ENCODE results near the gene B4GALNT3.

The B4GALNT3 gene

GRCh38 chr12:527241-527640 lies 67.5 kb downstream of the B4GALNT3 start:
- no peaks in the 10 kb centered on the region; the same call in 1 of the 2 replicates for H3K9me3 ChIP-seq (ENCODE audit: control insufficient read depth, insufficient read depth, low read length)
- no peak overlapping the region for H3K4me3 ChIP-seq (ENCODE audit: low read length)
- WGBS (ENCODE audit: insufficient coverage, insufficient read length) = no CpG with 5 or more reads among the region's 7 CpGs
- H3K27me3 ChIP-seq (ENCODE audit: control insufficient read depth, insufficient read depth, low read length) = no peaks in the 10 kb centered on the region
- DNase-seq (ENCODE audit: low read depth, low spot score) = no peak
- no peak overlapping the region for H3K27ac ChIP-seq (ENCODE audit: low read length)
- no peaks in the 10 kb centered on the region for H3K36me3 ChIP-seq (ENCODE audit: control insufficient read depth, insufficient read depth, low read length)
- no peaks in the 10 kb centered on the region for H3K4me1 ChIP-seq (ENCODE audit: control insufficient read depth, insufficient read depth, low read length)

- Histone ChIP-seq H3K4me3 (ENCODE audit: low read length) (no peak overlapping the region), H3K4me1 (ENCODE audit: control insufficient read depth, insufficient read depth, low read length) (no peaks in the 10 kb centered on the region), H3K27me3 (ENCODE audit: control insufficient read depth, insufficient read depth, low read length) (no peaks in the 10 kb centered on the region), H3K27ac (ENCODE audit: low read length) (no peak overlapping the region), H3K9me3 (ENCODE audit: control insufficient read depth, insufficient read depth, low read length) (peaks cover 2% of the 10 kb centered on the region; the same call in 1 of the 2 replicates), H3K36me3 (ENCODE audit: control insufficient read depth, insufficient read depth, low read length) (no peaks in the 10 kb centered on the region)
- DNase-seq (ENCODE audit: low read depth, low spot score) = no peak
- no CpG with 5 or more reads among the region's 4 CpGs for WGBS (ENCODE audit: insufficient coverage, insufficient read length)
Measured at GRCh38 chr12:527729-528128, 68.0 kb downstream of the B4GALNT3 start.

- H3K4me1 ChIP-seq (ENCODE audit: control insufficient read depth, insufficient read depth, low read length) = no peaks in the 10 kb centered on the region
- H3K36me3 ChIP-seq (ENCODE audit: control insufficient read depth, insufficient read depth, low read length) = no peaks in the 10 kb centered on the region
- no peak overlapping the region for H3K27ac ChIP-seq (ENCODE audit: low read length)
- peaks cover 2% of the 10 kb centered on the region; the same call in 1 of the 2 replicates for H3K9me3 ChIP-seq (ENCODE audit: control insufficient read depth, insufficient read depth, low read length)
- no peak overlapping the region for H3K4me3 ChIP-seq (ENCODE audit: low read length)
- no CpG with 5 or more reads among the region's 6 CpGs for WGBS (ENCODE audit: insufficient coverage, insufficient read length)
- no peaks in the 10 kb centered on the region for H3K27me3 ChIP-seq (ENCODE audit: control insufficient read depth, insufficient read depth, low read length)
- DNase-seq (ENCODE audit: low read depth, low spot score) = no peak
Measured at GRCh38 chr12:530308-530707, 70.6 kb downstream of the B4GALNT3 start.

GRCh38 chr12:530821-531220 lies 71.1 kb downstream of the B4GALNT3 start:
- Histone ChIP-seq H3K36me3 (ENCODE audit: control insufficient read depth, insufficient read depth, low read length) (no peaks in the 10 kb centered on the region), H3K4me3 (ENCODE audit: low read length) (no peak overlapping the region), H3K4me1 (ENCODE audit: control insufficient read depth, insufficient read depth, low read length) (no peaks in the 10 kb centered on the region), H3K27ac (ENCODE audit: low read length) (no peak overlapping the region), H3K9me3 (ENCODE audit: control insufficient read depth, insufficient read depth, low read length) (peaks cover 2% of the 10 kb centered on the region; the same call in 1 of the 2 replicates), H3K27me3 (ENCODE audit: control insufficient read depth, insufficient read depth, low read length) (no peaks in the 10 kb centered on the region)
- WGBS (ENCODE audit: insufficient coverage, insufficient read length) = no CpG with 5 or more reads among the region's 6 CpGs
- DNase-seq (ENCODE audit: low read depth, low spot score) = no peak

- Histone ChIP-seq H3K27ac (ENCODE audit: low read length) (no peak overlapping the region), H3K4me3 (ENCODE audit: low read length) (no peak overlapping the region), H3K4me1 (ENCODE audit: control insufficient read depth, insufficient read depth, low read length) (no peaks in the 10 kb centered on the region), H3K9me3 (ENCODE audit: control insufficient read depth, insufficient read depth, low read length) (peaks cover 2% of the 10 kb centered on the region; the same call in 1 of the 2 replicates), H3K36me3 (ENCODE audit: control insufficient read depth, insufficient read depth, low read length) (no peaks in the 10 kb centered on the region), H3K27me3 (ENCODE audit: control insufficient read depth, insufficient read depth, low read length) (no peaks in the 10 kb centered on the region)
- WGBS (ENCODE audit: insufficient coverage, insufficient read length) = no CpG with 5 or more reads among the region's 3 CpGs
- DNase-seq (ENCODE audit: low read depth, low spot score) = no peak
Measured at GRCh38 chr12:531951-532585, 72.3 kb downstream of the B4GALNT3 start.

GRCh38 chr12:532908-533565 lies 73.3 kb downstream of the B4GALNT3 start:
- no peak overlapping the region for H3K27ac ChIP-seq (ENCODE audit: low read length)
- no peaks in the 10 kb centered on the region for H3K27me3 ChIP-seq (ENCODE audit: control insufficient read depth, insufficient read depth, low read length)
- no peaks in the 10 kb centered on the region for H3K36me3 ChIP-seq (ENCODE audit: control insufficient read depth, insufficient read depth, low read length)
- DNase-seq (ENCODE audit: low read depth, low spot score) = no peak
- H3K4me1 ChIP-seq (ENCODE audit: control insufficient read depth, insufficient read depth, low read length) = no peaks in the 10 kb centered on the region
- no CpG with 5 or more reads among the region's 9 CpGs for WGBS (ENCODE audit: insufficient coverage, insufficient read length)
- peaks cover 2% of the 10 kb centered on the region; the same call in 1 of the 2 replicates for H3K9me3 ChIP-seq (ENCODE audit: control insufficient read depth, insufficient read depth, low read length)
- no peak overlapping the region for H3K4me3 ChIP-seq (ENCODE audit: low read length)

GRCh38 chr12:533718-534117 lies 74.0 kb downstream of the B4GALNT3 start:
- Histone ChIP-seq H3K4me1 (ENCODE audit: control insufficient read depth, insufficient read depth, low read length) (no peaks in the 10 kb centered on the region), H3K27me3 (ENCODE audit: control insufficient read depth, insufficient read depth, low read length) (no peaks in the 10 kb centered on the region), H3K27ac (ENCODE audit: low read length) (no peak overlapping the region), H3K36me3 (ENCODE audit: control insufficient read depth, insufficient read depth, low read length) (no peaks in the 10 kb centered on the region), H3K4me3 (ENCODE audit: low read length) (no peak overlapping the region), H3K9me3 (ENCODE audit: control insufficient read depth, insufficient read depth, low read length) (peaks cover 2% of the 10 kb centered on the region; the same call in 1 of the 2 replicates)
- no CpG with 5 or more reads among the region's 14 CpGs for WGBS (ENCODE audit: insufficient coverage, insufficient read length)
- DNase-seq (ENCODE audit: low read depth, low spot score) = no peak

- no peaks in the 10 kb centered on the region for H3K36me3 ChIP-seq (ENCODE audit: control insufficient read depth, insufficient read depth, low read length)
- no peak for DNase-seq (ENCODE audit: low read depth, low spot score)
- no CpG with 5 or more reads among the region's 14 CpGs for WGBS (ENCODE audit: insufficient coverage, insufficient read length)
- H3K27me3 ChIP-seq (ENCODE audit: control insufficient read depth, insufficient read depth, low read length) = no peaks in the 10 kb centered on the region
- H3K4me3 ChIP-seq (ENCODE audit: low read length) = no peak overlapping the region
- H3K9me3 ChIP-seq (ENCODE audit: control insufficient read depth, insufficient read depth, low read length) = peaks cover 2% of the 10 kb centered on the region; the same call in 1 of the 2 replicates
- no peak overlapping the region for H3K27ac ChIP-seq (ENCODE audit: low read length)
- no peaks in the 10 kb centered on the region for H3K4me1 ChIP-seq (ENCODE audit: control insufficient read depth, insufficient read depth, low read length)
Measured at GRCh38 chr12:534216-534615, 74.5 kb downstream of the B4GALNT3 start.

- no CpG with 5 or more reads among the region's 7 CpGs for WGBS (ENCODE audit: insufficient coverage, insufficient read length)
Measured at GRCh38 chr12:535396-535795, 75.7 kb downstream of the B4GALNT3 start.

GRCh38 chr12:536751-537245 lies 77.1 kb downstream of the B4GALNT3 start:
- DNase-seq (ENCODE audit: low read depth, low spot score) = no peak
- Histone ChIP-seq H3K36me3 (ENCODE audit: control insufficient read depth, insufficient read depth, low read length) (no peaks in the 10 kb centered on the region), H3K27ac (ENCODE audit: low read length) (no peak overlapping the region), H3K9me3 (ENCODE audit: control insufficient read depth, insufficient read depth, low read length) (peaks cover 2% of the 10 kb centered on the region; the same call in 1 of the 2 replicates), H3K4me1 (ENCODE audit: control insufficient read depth, insufficient read depth, low read length) (peaks cover 4% of the 10 kb centered on the region; the same call in 1 of the 2 replicates), H3K4me3 (ENCODE audit: low read length) (no peak overlapping the region), H3K27me3 (ENCODE audit: control insufficient read depth, insufficient read depth, low read length) (no peaks in the 10 kb centered on the region)
- no CpG with 5 or more reads among the region's 3 CpGs for WGBS (ENCODE audit: insufficient coverage, insufficient read length)

More at GRCh38 chr12:535396-535795, 75.7 kb downstream of the B4GALNT3 start:
- Histone ChIP-seq H3K4me1 (ENCODE audit: control insufficient read depth, insufficient read depth, low read length) (peaks cover under 1% of the 10 kb centered on the region; the same call in 1 of the 2 replicates), H3K27ac (ENCODE audit: low read length) (no peak overlapping the region), H3K4me3 (ENCODE audit: low read length) (no peak overlapping the region), H3K27me3 (ENCODE audit: control insufficient read depth, insufficient read depth, low read length) (no peaks in the 10 kb centered on the region), H3K9me3 (ENCODE audit: control insufficient read depth, insufficient read depth, low read length) (peaks cover 2% of the 10 kb centered on the region; the same call in 1 of the 2 replicates), H3K36me3 (ENCODE audit: control insufficient read depth, insufficient read depth, low read length) (no peaks in the 10 kb centered on the region)
- DNase-seq (ENCODE audit: low read depth, low spot score) = no peak
